Measurements from ENCODE around the gene FOCAD.

DNA sequence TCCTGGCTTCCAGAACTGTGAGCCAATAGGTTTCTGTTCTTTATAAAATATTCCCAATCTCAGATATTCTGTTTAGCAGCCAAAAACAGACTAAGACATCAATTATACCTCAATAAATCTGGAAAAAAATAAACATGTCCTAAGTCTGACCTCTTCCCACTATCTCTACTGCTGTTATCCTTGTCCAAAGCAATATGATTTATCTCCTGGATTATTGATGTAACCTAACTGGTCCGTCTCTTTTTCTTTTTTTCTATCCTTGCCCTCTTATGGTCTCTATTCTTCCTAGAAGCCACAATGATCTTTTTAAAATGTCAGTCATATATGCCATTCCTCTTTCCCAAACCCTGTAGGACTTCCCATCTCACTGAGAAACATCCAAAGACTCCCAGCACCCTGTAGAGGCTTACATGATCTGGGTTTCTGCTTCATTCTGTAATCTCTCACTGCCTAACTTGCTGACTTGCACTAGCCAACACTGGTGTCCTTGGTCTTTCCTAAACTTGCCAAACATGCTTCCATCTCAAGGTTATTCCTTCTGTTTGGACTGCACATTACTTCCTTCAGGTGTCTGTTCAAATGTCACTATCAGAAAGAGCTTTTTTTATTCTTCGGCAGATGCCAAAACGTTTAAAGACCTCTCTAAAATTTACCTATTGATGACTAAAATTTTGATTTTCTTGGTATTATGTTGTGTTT lies 13.1 kb downstream of the FOCAD start:
- TF ChIP-seq, protein P1, sequence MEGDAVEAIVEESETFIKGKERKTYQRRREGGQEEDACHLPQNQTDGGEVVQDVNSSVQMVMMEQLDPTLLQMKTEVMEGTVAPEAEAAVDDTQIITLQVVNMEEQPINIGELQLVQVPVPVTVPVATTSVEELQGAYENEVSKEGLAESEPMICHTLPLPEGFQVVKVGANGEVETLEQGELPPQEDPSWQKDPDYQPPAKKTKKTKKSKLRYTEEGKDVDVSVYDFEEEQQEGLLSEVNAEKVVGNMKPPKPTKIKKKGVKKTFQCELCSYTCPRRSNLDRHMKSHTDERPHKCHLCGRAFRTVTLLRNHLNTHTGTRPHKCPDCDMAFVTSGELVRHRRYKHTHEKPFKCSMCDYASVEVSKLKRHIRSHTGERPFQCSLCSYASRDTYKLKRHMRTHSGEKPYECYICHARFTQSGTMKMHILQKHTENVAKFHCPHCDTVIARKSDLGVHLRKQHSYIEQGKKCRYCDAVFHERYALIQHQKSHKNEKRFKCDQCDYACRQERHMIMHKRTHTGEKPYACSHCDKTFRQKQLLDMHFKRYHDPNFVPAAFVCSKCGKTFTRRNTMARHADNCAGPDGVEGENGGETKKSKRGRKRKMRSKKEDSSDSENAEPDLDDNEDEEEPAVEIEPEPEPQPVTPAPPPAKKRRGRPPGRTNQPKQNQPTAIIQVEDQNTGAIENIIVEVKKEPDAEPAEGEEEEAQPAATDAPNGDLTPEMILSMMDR (IDR thresholded peaks at IDR 0.05): no peak
- no peak for TF ChIP-seq EZH2 (IDR thresholded peaks at IDR 0.05; ENCODE audit: borderline replicate concordance, insufficient read depth, low read depth, low read length, poor library complexity, severe bottlenecking)
